GM12891 (cell line): Measurements from ENCODE around the gene DHX35.

Experiments used
- POLR2AphosphoS5 ChIP-seq: IDR thresholded peaks from 2 replicates; pipeline ENCODE4 v1.6.1; 2011; ENCODE audit warnings: low read depth, low read length, control low read depth
- TAF1 ChIP-seq: IDR thresholded peaks from 2 replicates; pipeline ENCODE4 v1.6.1; 2011; ENCODE audit warnings: low read depth, low read length, control low read depth

GRCh38 chr20:39076958-39077357 is 114.8 kb downstream of the DHX35 start:
- TF ChIP-seq POLR2AphosphoS5 (no peak), TAF1 (no peak)
